Measurements from ENCODE around the gene EPHA6.

- TF ChIP-seq, protein P1, sequence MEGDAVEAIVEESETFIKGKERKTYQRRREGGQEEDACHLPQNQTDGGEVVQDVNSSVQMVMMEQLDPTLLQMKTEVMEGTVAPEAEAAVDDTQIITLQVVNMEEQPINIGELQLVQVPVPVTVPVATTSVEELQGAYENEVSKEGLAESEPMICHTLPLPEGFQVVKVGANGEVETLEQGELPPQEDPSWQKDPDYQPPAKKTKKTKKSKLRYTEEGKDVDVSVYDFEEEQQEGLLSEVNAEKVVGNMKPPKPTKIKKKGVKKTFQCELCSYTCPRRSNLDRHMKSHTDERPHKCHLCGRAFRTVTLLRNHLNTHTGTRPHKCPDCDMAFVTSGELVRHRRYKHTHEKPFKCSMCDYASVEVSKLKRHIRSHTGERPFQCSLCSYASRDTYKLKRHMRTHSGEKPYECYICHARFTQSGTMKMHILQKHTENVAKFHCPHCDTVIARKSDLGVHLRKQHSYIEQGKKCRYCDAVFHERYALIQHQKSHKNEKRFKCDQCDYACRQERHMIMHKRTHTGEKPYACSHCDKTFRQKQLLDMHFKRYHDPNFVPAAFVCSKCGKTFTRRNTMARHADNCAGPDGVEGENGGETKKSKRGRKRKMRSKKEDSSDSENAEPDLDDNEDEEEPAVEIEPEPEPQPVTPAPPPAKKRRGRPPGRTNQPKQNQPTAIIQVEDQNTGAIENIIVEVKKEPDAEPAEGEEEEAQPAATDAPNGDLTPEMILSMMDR (conservative IDR thresholded peaks at IDR 0.05; ENCODE audit: low read depth, low read length), result no peak
- no peak for TF ChIP-seq EZH2 (IDR thresholded peaks at IDR 0.05; ENCODE audit: low read length, unreplicated experiment)
- no peak for TF ChIP-seq EZH2phosphoT487 (IDR thresholded peaks at IDR 0.05; ENCODE audit: borderline replicate concordance, low read length)
These were observed 690.1 kb downstream of the EPHA6 start for GRCh38 chr3:97504463-97504862.
